HepG2 (cell line): ENCODE measurements around the gene GRIN2D. TPM values are rescaled to one million over a fixed set of nuclear protein-coding genes. Genes with fewer than 3 reads are reported as not detected.
A peak's percentile ranks its signal among the peaks of the same experiment; 100 is the strongest.

Experiments used
- ATF3 ChIP-seq: sonication (generic); formaldehyde crosslinking; IDR thresholded peaks from 2 replicates; pipeline ENCODE4 v1.4.0; 2020; ENCODE audit warnings: missing genetic modification reagents
- CBX1 ChIP-seq: IDR thresholded peaks from one replicate; pipeline ENCODE4 v1.6.1; 2016; ENCODE audit warnings: antibody characterized with exemption, low read depth
- CBX5 ChIP-seq: sonication (generic); formaldehyde crosslinking; IDR thresholded peaks from 2 replicates; pipeline ENCODE4 v1.4.0; 2020; ENCODE audit warnings: missing genetic modification reagents, borderline replicate concordance
- EHMT2 ChIP-seq: fragments of 200-600 bp; sonication (generic); IDR thresholded peaks from 2 replicates; pipeline ENCODE4 v1.7.0; 2017; ENCODE audit warnings: antibody characterized with exemption, low read depth, low read length, borderline replicate concordance
- ETV5 ChIP-seq: IDR thresholded peaks from 2 replicates; pipeline ENCODE4 v1.6.1; 2018; ENCODE audit warnings: missing biosample characterization, missing genetic modification reagents, inconsistent platforms, borderline replicate concordance
- FOXA3 ChIP-seq: IDR thresholded peaks from 2 replicates; pipeline ENCODE4 v1.6.1; 2016; ENCODE audit warnings: missing genetic modification reagents, missing compliant biosample characterization
- GMEB1 ChIP-seq: sonication (generic); formaldehyde crosslinking; IDR thresholded peaks from 2 replicates; pipeline ENCODE4 v1.5.1; 2020; ENCODE audit warnings: missing genetic modification reagents, mild to moderate bottlenecking, borderline replicate concordance
- IRX3 ChIP-seq: sonication (generic); formaldehyde crosslinking; IDR thresholded peaks from 2 replicates; pipeline ENCODE4 v1.8.1; 2023; ENCODE audit warnings: mild to moderate bottlenecking, low read depth, missing genetic modification reagents, borderline replicate concordance
- MEF2D ChIP-seq: sonication (generic); formaldehyde crosslinking; IDR thresholded peaks from 2 replicates; pipeline ENCODE4 v1.5.1; 2020; ENCODE audit warnings: mild to moderate bottlenecking, missing genetic modification reagents
- NR1H2 ChIP-seq: sonication (generic); formaldehyde crosslinking; IDR thresholded peaks from 2 replicates; pipeline ENCODE4 v1.8.1; 2022; ENCODE audit warnings: low read depth, missing genetic modification reagents, borderline replicate concordance
- STAT5B ChIP-seq: sonication (generic); formaldehyde crosslinking; IDR thresholded peaks from 2 replicates; pipeline ENCODE4 v1.4.0; 2020; ENCODE audit warnings: missing genetic modification reagents
- TFE3 ChIP-seq: IDR thresholded peaks from 2 replicates; pipeline ENCODE4 v1.6.1; 2016
- UBTF ChIP-seq: sonication (generic); formaldehyde crosslinking; IDR thresholded peaks from 2 replicates; pipeline ENCODE4 v1.4.0; 2020; ENCODE audit warnings: mild to moderate bottlenecking, missing genetic modification reagents
- ZBTB46 ChIP-seq: sonication (generic); formaldehyde crosslinking; IDR thresholded peaks from 2 replicates; pipeline ENCODE4 v1.4.0; 2020; ENCODE audit warnings: mild to moderate bottlenecking, missing genetic modification reagents, borderline replicate concordance
- ZNF276 ChIP-seq: sonication (generic); formaldehyde crosslinking; IDR thresholded peaks from 2 replicates; pipeline ENCODE4 v1.4.0; 2020; ENCODE audit warnings: mild to moderate bottlenecking, low read depth, missing genetic modification reagents
- ZNF331 ChIP-seq: sonication (generic); formaldehyde crosslinking; IDR thresholded peaks from 2 replicates; pipeline ENCODE4 v1.4.0; 2020; ENCODE audit warnings: missing genetic modification reagents
- ZNF660 ChIP-seq: sonication (generic); formaldehyde crosslinking; IDR thresholded peaks from 2 replicates; pipeline ENCODE4 v1.5.1; 2020; ENCODE audit warnings: mild to moderate bottlenecking, low read depth, missing genetic modification reagents, borderline replicate concordance
- ZNF768 ChIP-seq: sonication (generic); formaldehyde crosslinking; IDR thresholded peaks from 2 replicates; pipeline ENCODE4 v1.4.0; 2020; ENCODE audit warnings: missing genetic modification reagents
- ZNF790 ChIP-seq: sonication (generic); formaldehyde crosslinking; IDR thresholded peaks from 2 replicates; pipeline ENCODE4 v1.8.0; 2022; ENCODE audit warnings: missing genetic modification reagents, mild to moderate bottlenecking, borderline replicate concordance
- polyA plus RNA-seq, 8 experiments: library from polyadenylated mRNA; depleted of rRNA in 3 of 8; stranded (reverse) in 7 of 8; unstranded in 1 of 8; fragments of >200 nt; fragmentation: Illumina TruSeq in 4 of 8; extraction: Trizol in 4 of 8; gene quantifications; 2 replicates each; pipeline versions ENCODE4 v1.2.1 to v1.2.3, GENCODE V29; 2011 to 2016; ENCODE audit warnings: low read depth in 4 of 8, missing spikeins in 1 of 8, mixed read lengths in 1 of 8; ENCODE audit not compliant: insufficient read depth in 1 of 8
- total RNA-seq, 5 experiments: library from RNA; depleted of rRNA; stranded (reverse); fragments of >200 nt; fragmentation: Illumina TruSeq; extraction: Trizol; gene quantifications; 2 replicates each; pipeline ENCODE4 v1.2.3, GENCODE V29; 2016; ENCODE audit warnings: low read depth in 1 of 5

Gene GRIN2D
- total and polyA plus RNA-seq, 2 of the 13 experiments (the other 11 are each of a cell fraction or from before 2014, with no cell fraction given), result 0.02 to 0.13 TPM

GRCh38 chr19:48398375-48399235, 5.1 kb downstream of the GRIN2D start (continued):
- TF ChIP-seq ZNF276 (CRISPR knock-in tag) (no peak), ETV5 (peak; percentile 49; the same call in 1 of the 2 replicates), CBX5 (CRISPR knock-in tag) (no peak), EHMT2 (no peak), ZNF660 (CRISPR knock-in tag) (no peak), UBTF (CRISPR knock-in tag) (peak; percentile 20; the same call in 1 of the 2 replicates), TFE3 (CRISPR knock-in tag) (no peak), ZBTB46 (no peak), ZNF768 (CRISPR knock-in tag) (no peak), FOXA3 (CRISPR knock-in tag) (no peak), IRX3 (CRISPR knock-in tag) (no peak), MEF2D (CRISPR knock-in tag) (no peak), ATF3 (no peak), ZNF790 (no peak), NR1H2 (CRISPR knock-in tag) (no peak), GMEB1 (CRISPR knock-in tag) (peak; percentile 43; the same call in 1 of the 2 replicates), ZNF331 (CRISPR knock-in tag) (no peak), CBX1 (no peak), STAT5B (CRISPR knock-in tag) (no peak)
